COLO829 (cell line): Measurements from ENCODE around the gene SDR9C7.

ENCODE experiments used
- DNase-seq: peaks from one replicate; pipeline ENCODE4 v3.0.0; 2012; ENCODE audit warnings: low spot score

Gene SDR9C7

DNA sequence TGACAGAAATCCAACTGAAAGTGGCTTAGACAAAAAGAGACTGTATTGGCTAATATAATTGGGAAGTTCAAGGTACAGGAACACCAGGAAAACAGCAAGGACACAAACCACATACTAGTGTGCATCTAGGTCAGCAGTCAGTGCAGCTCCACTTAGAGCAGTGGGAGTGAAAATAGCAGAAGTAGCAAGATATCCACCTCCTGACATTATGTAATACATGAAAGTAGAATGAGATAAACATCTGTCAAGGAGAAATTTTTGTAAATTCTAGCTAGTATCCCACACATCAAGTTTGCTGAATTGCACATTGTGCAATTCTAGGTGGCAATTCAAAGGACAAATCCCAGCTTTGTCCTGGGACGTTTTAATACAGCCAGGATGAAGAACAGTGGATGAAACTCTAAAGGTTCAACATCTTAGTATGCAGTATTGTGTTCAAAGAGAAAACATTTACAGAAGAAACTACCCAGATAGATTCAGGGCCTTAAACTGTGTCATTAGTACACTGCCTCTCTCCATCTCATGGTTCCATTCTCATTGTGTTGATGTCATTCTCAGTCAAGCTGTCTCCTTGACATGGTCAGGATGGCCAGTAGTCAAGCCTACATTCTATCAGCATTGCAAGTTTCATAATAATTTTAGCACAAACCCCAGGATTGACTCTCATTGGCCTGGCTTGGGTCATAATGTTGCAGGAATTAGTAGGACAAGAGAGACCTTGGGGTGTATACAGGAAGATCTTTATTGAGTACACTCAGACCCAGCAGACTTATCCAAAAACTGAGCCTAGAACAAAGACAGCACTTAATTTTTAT is 56.8 kb downstream of the SDR9C7 start:
- DNase-seq, result no peak

DNA sequence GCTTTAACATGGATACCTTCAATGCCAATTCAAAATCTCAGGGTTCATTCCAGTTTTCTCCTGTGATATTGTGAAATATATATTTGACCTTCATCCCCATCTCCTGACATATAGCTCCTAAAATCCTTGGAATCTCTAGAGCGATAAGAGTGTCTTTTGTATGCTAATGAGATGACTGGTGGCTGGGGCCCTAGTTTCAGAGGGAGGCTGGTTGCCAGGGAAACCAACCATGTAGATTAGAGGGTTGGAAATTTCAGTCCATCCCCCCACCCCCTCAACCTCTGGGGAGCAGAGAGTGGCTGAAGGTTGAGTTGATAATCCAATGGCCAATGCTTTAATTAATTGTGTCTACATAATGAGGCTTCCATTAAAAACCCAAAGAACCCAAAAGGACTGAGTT is 59.4 kb downstream of the SDR9C7 start:
- DNase-seq, result no peak

DNA sequence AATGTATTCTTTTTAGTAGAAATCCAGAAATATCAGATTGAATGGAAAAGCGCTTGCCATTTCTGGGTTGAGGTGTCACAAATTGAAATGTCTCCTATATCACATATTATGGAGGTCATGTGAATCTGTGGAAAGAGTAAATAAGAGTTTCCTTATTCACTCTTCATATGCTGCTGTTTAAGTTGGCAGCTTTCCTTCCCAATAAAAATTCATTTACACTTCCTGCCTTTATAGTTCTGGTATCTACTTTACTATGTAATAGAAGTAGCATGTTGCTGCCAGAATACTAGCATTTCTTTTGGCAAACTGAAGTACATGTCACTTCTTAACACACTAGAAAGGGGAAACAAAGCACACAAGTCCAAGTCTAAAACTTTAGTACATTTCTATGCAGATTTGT is 60.8 kb downstream of the SDR9C7 start:
- no peak for DNase-seq
